Loucy (cell line): Measurements from ENCODE around the gene DGCR8.

Experiments used
- H2AFZ ChIP-seq: fragments of 200-600 bp; sonication (generic); 2 replicates; pipeline ENCODE4 v1.6.0; 2016; ENCODE audit warnings: antibody characterized with exemption, mild to moderate bottlenecking, low read length, moderate library complexity
- H3F3A ChIP-seq: fragments of 200-600 bp; 2 replicates; pipeline ENCODE4 v1.6.0; 2016; ENCODE audit warnings: antibody characterized with exemption, low read depth, mild to moderate bottlenecking
- H3K27me3 ChIP-seq: fragments of 200-600 bp; sonication (generic); 2 replicates; pipeline ENCODE4 v1.6.1; 2014; ENCODE audit warnings: low read length, mild to moderate bottlenecking; ENCODE audit not compliant: insufficient read depth, poor library complexity, severe bottlenecking
- H3K36me3 ChIP-seq: fragments of 200-600 bp; sonication (generic); 2 replicates; pipeline ENCODE4 v1.6.1; 2016; ENCODE audit warnings: low read length; ENCODE audit not compliant: insufficient read depth
- H3K4me1 ChIP-seq: fragments of 200-600 bp; sonication (generic); 2 replicates; pipeline ENCODE4 v1.5.1; 2014; ENCODE audit warnings: low read length, mild to moderate bottlenecking; ENCODE audit not compliant: insufficient read depth, poor library complexity, severe bottlenecking
- H3K4me2 ChIP-seq: fragments of 200-600 bp; sonication (generic); 2 replicates; pipeline ENCODE4 v1.6.0; 2014; ENCODE audit warnings: antibody characterized with exemption, low read length, low read depth, mild to moderate bottlenecking; ENCODE audit not compliant: poor library complexity, severe bottlenecking
- H3K4me3 ChIP-seq: fragments of 200-600 bp; sonication (generic); 2 replicates; pipeline ENCODE4 v1.5.1; 2014; ENCODE audit warnings: low read length, mild to moderate bottlenecking, mixed read lengths; ENCODE audit not compliant: poor library complexity, severe bottlenecking
- H3K79me2 ChIP-seq: fragments of 200-600 bp; sonication (generic); 2 replicates; pipeline ENCODE4 v1.6.1; 2014; ENCODE audit warnings: low read length; ENCODE audit not compliant: insufficient read depth
- H3K9ac ChIP-seq: fragments of 200-600 bp; sonication (generic); 2 replicates; pipeline ENCODE4 v1.6.0; 2014; ENCODE audit warnings: mild to moderate bottlenecking, low read depth, low read length, moderate library complexity; ENCODE audit not compliant: poor library complexity, severe bottlenecking
- H3K9me2 ChIP-seq: fragments of 200-600 bp; sonication (generic); replicated peaks from 2 replicates; pipeline ENCODE4 v1.6.1; 2016; ENCODE audit warnings: low read depth, low read length, mixed read lengths
- H3K9me3 ChIP-seq: fragments of 200-600 bp; sonication (generic); 2 replicates; pipeline ENCODE4 v1.6.1; 2014; ENCODE audit warnings: mild to moderate bottlenecking, antibody characterized with exemption, low read length, low read depth; ENCODE audit not compliant: insufficient read depth
- H4K20me1 ChIP-seq: fragments of 200-600 bp; sonication (generic); 2 replicates; pipeline ENCODE4 v1.6.0; 2014; ENCODE audit warnings: antibody characterized with exemption, low read length, mild to moderate bottlenecking; ENCODE audit not compliant: insufficient read depth, poor library complexity, severe bottlenecking
- CTCF ChIP-seq: fragments of 200-600 bp; sonication (generic); conservative IDR thresholded peaks from 2 replicates; pipeline ENCODE4 v1.5.1; 2014; ENCODE audit warnings: mild to moderate bottlenecking, antibody characterized with exemption, low read length
- EZH2phosphoT487 ChIP-seq: fragments of 200-600 bp; IDR thresholded peaks from 2 replicates; pipeline ENCODE4 v1.6.1; 2018; ENCODE audit warnings: antibody characterized with exemption, mild to moderate bottlenecking, moderate library complexity, borderline replicate concordance

The DGCR8 gene

GRCh38 chr22:20096574-20097420 lies 16.8 kb downstream of the DGCR8 start:
- H3K4me1 ChIP-seq, result no peaks in the 10 kb centered on the region
- H3K79me2 ChIP-seq, result peaks cover 43% of the 10 kb centered on the region
- no peaks in the 10 kb centered on the region for H3K9me3 ChIP-seq
- H3K4me2 ChIP-seq, result no peak overlapping the region
- peaks cover 24% of the 10 kb centered on the region for H4K20me1 ChIP-seq
- no peak overlapping the region for H3K9ac ChIP-seq
- H3F3A ChIP-seq, result no peaks in the 10 kb centered on the region
- no peak overlapping the region for H2AFZ ChIP-seq
- no peaks in the 10 kb centered on the region for H3K27me3 ChIP-seq
- TF ChIP-seq EZH2phosphoT487 (no peak), CTCF (no peak)
- no peaks in the 10 kb centered on the region for H3K9me2 ChIP-seq
- H3K36me3 ChIP-seq, result peaks cover 91% of the 10 kb centered on the region
- no peak overlapping the region for H3K4me3 ChIP-seq

- Histone ChIP-seq H2AFZ (no peak overlapping the region), H3K9me2 (no peaks in the 10 kb centered on the region), H4K20me1 (peaks cover 41% of the 10 kb centered on the region), H3K9ac (no peak overlapping the region), H3K36me3 (peaks cover 87% of the 10 kb centered on the region), H3F3A (no peaks in the 10 kb centered on the region), H3K27me3 (no peaks in the 10 kb centered on the region), H3K4me2 (no peak overlapping the region), H3K4me1 (no peaks in the 10 kb centered on the region), H3K79me2 (peaks cover 61% of the 10 kb centered on the region), H3K9me3 (no peaks in the 10 kb centered on the region), H3K4me3 (no peak overlapping the region)
- TF ChIP-seq CTCF, result no peak
- no peak for TF ChIP-seq EZH2phosphoT487
These were observed 19.2 kb downstream of the DGCR8 start for GRCh38 chr22:20099099-20099711.

- Histone ChIP-seq H3K4me3 (no peak overlapping the region), H3K9me2 (no peaks in the 10 kb centered on the region), H3K36me3 (peaks cover 87% of the 10 kb centered on the region), H3F3A (no peaks in the 10 kb centered on the region), H2AFZ (no peak overlapping the region), H3K4me1 (no peaks in the 10 kb centered on the region), H3K4me2 (no peak overlapping the region), H3K9ac (no peak overlapping the region), H3K27me3 (no peaks in the 10 kb centered on the region), H3K9me3 (no peaks in the 10 kb centered on the region), H4K20me1 (peaks cover 48% of the 10 kb centered on the region), H3K79me2 (peaks cover 69% of the 10 kb centered on the region)
- TF ChIP-seq CTCF (no peak), EZH2phosphoT487 (no peak)
These were observed 21.6 kb downstream of the DGCR8 start for GRCh38 chr22:20101638-20102037.
